Neural cell (in vitro differentiated cells): ENCODE results near the gene SND1. TPM values are rescaled to one million over a fixed set of nuclear protein-coding genes. Genes with fewer than 3 reads are reported as not detected.

ENCODE experiments used
- H2AFZ ChIP-seq: fragments of 200-600, 300-800 bp; sonication (generic), shearing (Covaris generic); 2 replicates; pipeline ENCODE4 v1.6.0; 2014; ENCODE audit warnings: low read depth, mild to moderate bottlenecking, antibody characterized with exemption, low read length, moderate library complexity
- H3F3A ChIP-seq: fragments of 200-600 bp; shearing (Covaris generic); 2 replicates; pipeline ENCODE4 v1.6.1; 2016; ENCODE audit warnings: mild to moderate bottlenecking, moderate library complexity, mixed read lengths, antibody characterized with exemption, low read length; ENCODE audit not compliant: insufficient read depth, poor library complexity, severe bottlenecking
- H3K27ac ChIP-seq: fragments of 200-600, 300-800 bp; sonication (generic), shearing (Covaris generic); 2 replicates; pipeline ENCODE4 v1.5.1; 2014; ENCODE audit warnings: mild to moderate bottlenecking, low read length, moderate library complexity
- H3K27me3 ChIP-seq: fragments of 300-800, 200-600 bp; sonication (generic), shearing (Covaris generic); 2 replicates; pipeline ENCODE4 v1.6.0; 2014; ENCODE audit warnings: mild to moderate bottlenecking, low read depth, low read length, moderate library complexity; ENCODE audit not compliant: insufficient read depth
- H3K36me3 ChIP-seq: fragments of 300-800, 200-600 bp; sonication (generic), shearing (Covaris generic); 2 replicates; pipeline ENCODE4 v1.5.1; 2014; ENCODE audit warnings: mild to moderate bottlenecking, antibody characterized with exemption, low read length, moderate library complexity; ENCODE audit not compliant: insufficient read depth
- H3K4me2 ChIP-seq: fragments of 300-800, 200-600 bp; sonication (generic), shearing (Covaris generic); 2 replicates; pipeline ENCODE4 v1.6.0; 2014; ENCODE audit warnings: mild to moderate bottlenecking, low read length
- H3K4me3 ChIP-seq: fragments of 300-800, 200-600 bp; sonication (generic), shearing (Covaris generic); 2 replicates; pipeline ENCODE4 v1.5.1; 2014; ENCODE audit warnings: mild to moderate bottlenecking, low read length, moderate library complexity
- H3K79me2 ChIP-seq: fragments of 200-600 bp; shearing (Covaris generic); replicated peaks from 2 replicates; pipeline ENCODE4 v1.6.0; 2014; ENCODE audit warnings: mild to moderate bottlenecking, low read length, moderate library complexity; ENCODE audit not compliant: insufficient read depth
- H3K9ac ChIP-seq: fragments of 300-800, 200-600 bp; sonication (generic), shearing (Covaris generic); 2 replicates; pipeline ENCODE4 v1.6.1; 2016; ENCODE audit warnings: mild to moderate bottlenecking, low read length, mixed read lengths
- H3K9me2 ChIP-seq: fragments of 200-600 bp; shearing (Covaris generic); 2 replicates; pipeline ENCODE4 v1.6.1; 2016; ENCODE audit warnings: mild to moderate bottlenecking, low read length, mixed read lengths; ENCODE audit not compliant: insufficient read depth
- H3K9me3 ChIP-seq: fragments of 200-600, 300-800 bp; sonication (generic), shearing (Covaris generic); 2 replicates; pipeline ENCODE4 v1.6.1; 2016; ENCODE audit warnings: mild to moderate bottlenecking, mixed run types, low read length, moderate library complexity, mixed read lengths
- H4K20me1 ChIP-seq: fragments of 200-600 bp; shearing (Covaris generic); 2 replicates; pipeline ENCODE4 v1.6.1; 2016; ENCODE audit warnings: mild to moderate bottlenecking, mixed run types; ENCODE audit not compliant: insufficient read depth
- EP300 ChIP-seq: fragments of 450-650 bp; conservative IDR thresholded peaks from 2 replicates; pipeline ENCODE4 v1.6.1; 2014; ENCODE audit warnings: antibody characterized with exemption, mild to moderate bottlenecking, moderate library complexity; ENCODE audit not compliant: poor library complexity, severe bottlenecking
- EZH2 ChIP-seq: fragments of 200-600, 300-800 bp; shearing (Covaris generic), sonication (generic); IDR thresholded peaks from 2 replicates; pipeline ENCODE4 v1.6.1; 2014; ENCODE audit warnings: antibody characterized with exemption, low read length, borderline replicate concordance, mild to moderate bottlenecking; ENCODE audit not compliant: insufficient read depth, poor library complexity, severe bottlenecking
- MXI1 ChIP-seq: fragments of 450-650 bp; conservative IDR thresholded peaks from 2 replicates; pipeline ENCODE4 v1.6.1; 2014; ENCODE audit warnings: antibody characterized with exemption, mild to moderate bottlenecking; ENCODE audit not compliant: poor library complexity, severe bottlenecking
- POLR2AphosphoS5 ChIP-seq: IDR thresholded peaks from 2 replicates; pipeline ENCODE4 v1.6.1; 2012
- RAD21 ChIP-seq: fragments of 450-650 bp; conservative IDR thresholded peaks from 2 replicates; pipeline ENCODE4 v1.6.1; 2014; ENCODE audit warnings: antibody characterized with exemption, mild to moderate bottlenecking, moderate library complexity
- SMC3 ChIP-seq: fragments of 450-650 bp; conservative IDR thresholded peaks from 2 replicates; pipeline ENCODE4 v1.6.1; 2014; ENCODE audit warnings: antibody characterized with exemption, mild to moderate bottlenecking, moderate library complexity; ENCODE audit not compliant: poor library complexity
- TAF1 ChIP-seq: IDR thresholded peaks from 2 replicates; pipeline ENCODE4 v1.6.1; 2012; ENCODE audit warnings: low read depth
- polyA plus RNA-seq: library from polyadenylated mRNA; depleted of rRNA; stranded (reverse); fragments of >200 nt; gene quantifications from 2 replicates; pipeline ENCODE4 v1.2.3, GENCODE V29; 2014
- TF ChIP-seq, protein P1 (sequence below): IDR thresholded peaks from 2 replicates; pipeline ENCODE4 v1.6.1; 2012; ENCODE audit warnings: borderline replicate concordance
- TF ChIP-seq, protein P2 (sequence below): fragments of 450-650 bp; IDR thresholded peaks from 2 replicates; pipeline ENCODE4 v1.5.1; 2014; ENCODE audit warnings: antibody characterized with exemption, mild to moderate bottlenecking, moderate library complexity; ENCODE audit not compliant: poor library complexity, severe bottlenecking

SND1 gene
- polyA plus RNA-seq, 1 donor from 2014 or later: 37.4 TPM

DNA sequence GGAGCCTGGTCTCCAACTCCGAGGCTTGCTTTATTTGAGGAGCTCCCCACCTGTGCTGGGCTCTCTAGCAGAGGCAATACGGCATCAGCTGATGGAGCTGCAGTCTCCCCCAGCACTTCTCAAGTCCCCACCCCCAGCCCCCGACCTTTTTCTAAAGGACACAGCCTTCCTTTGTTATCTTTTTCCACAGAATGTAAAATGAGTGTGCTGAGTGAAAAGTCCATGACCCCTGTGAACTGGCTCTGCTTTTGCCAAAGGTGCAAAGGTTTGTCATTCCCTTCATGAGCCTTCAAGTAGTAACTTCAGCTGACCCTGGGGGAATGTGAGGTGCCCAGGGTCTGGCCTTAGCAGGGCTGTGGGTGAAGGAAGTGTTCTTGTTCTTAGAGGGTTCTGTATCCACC, 353.8 kb downstream of the SND1 start:
- Histone ChIP-seq H3K79me2 (no peaks in the 10 kb centered on the region), H3K9me3 (no peaks in the 10 kb centered on the region), H3K27me3 (no peaks in the 10 kb centered on the region), H3K9ac (no peak overlapping the region), H3K27ac (no peak overlapping the region), H3K36me3 (peaks cover 9% of the 10 kb centered on the region), H3K9me2 (no peaks in the 10 kb centered on the region), H4K20me1 (no peaks in the 10 kb centered on the region), H3F3A (no peaks in the 10 kb centered on the region), H3K4me2 (no peak overlapping the region), H2AFZ (no peak overlapping the region), H3K4me3 (no peak overlapping the region)
- TF ChIP-seq POLR2AphosphoS5 (no peak), EP300 (no peak), SMC3 (no peak), EZH2 (no peak), MXI1 (no peak), RAD21 (no peak), TAF1 (no peak)
- TF ChIP-seq, protein P1, sequence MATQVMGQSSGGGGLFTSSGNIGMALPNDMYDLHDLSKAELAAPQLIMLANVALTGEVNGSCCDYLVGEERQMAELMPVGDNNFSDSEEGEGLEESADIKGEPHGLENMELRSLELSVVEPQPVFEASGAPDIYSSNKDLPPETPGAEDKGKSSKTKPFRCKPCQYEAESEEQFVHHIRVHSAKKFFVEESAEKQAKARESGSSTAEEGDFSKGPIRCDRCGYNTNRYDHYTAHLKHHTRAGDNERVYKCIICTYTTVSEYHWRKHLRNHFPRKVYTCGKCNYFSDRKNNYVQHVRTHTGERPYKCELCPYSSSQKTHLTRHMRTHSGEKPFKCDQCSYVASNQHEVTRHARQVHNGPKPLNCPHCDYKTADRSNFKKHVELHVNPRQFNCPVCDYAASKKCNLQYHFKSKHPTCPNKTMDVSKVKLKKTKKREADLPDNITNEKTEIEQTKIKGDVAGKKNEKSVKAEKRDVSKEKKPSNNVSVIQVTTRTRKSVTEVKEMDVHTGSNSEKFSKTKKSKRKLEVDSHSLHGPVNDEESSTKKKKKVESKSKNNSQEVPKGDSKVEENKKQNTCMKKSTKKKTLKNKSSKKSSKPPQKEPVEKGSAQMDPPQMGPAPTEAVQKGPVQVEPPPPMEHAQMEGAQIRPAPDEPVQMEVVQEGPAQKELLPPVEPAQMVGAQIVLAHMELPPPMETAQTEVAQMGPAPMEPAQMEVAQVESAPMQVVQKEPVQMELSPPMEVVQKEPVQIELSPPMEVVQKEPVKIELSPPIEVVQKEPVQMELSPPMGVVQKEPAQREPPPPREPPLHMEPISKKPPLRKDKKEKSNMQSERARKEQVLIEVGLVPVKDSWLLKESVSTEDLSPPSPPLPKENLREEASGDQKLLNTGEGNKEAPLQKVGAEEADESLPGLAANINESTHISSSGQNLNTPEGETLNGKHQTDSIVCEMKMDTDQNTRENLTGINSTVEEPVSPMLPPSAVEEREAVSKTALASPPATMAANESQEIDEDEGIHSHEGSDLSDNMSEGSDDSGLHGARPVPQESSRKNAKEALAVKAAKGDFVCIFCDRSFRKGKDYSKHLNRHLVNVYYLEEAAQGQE: no peak
- TF ChIP-seq, protein P2, sequence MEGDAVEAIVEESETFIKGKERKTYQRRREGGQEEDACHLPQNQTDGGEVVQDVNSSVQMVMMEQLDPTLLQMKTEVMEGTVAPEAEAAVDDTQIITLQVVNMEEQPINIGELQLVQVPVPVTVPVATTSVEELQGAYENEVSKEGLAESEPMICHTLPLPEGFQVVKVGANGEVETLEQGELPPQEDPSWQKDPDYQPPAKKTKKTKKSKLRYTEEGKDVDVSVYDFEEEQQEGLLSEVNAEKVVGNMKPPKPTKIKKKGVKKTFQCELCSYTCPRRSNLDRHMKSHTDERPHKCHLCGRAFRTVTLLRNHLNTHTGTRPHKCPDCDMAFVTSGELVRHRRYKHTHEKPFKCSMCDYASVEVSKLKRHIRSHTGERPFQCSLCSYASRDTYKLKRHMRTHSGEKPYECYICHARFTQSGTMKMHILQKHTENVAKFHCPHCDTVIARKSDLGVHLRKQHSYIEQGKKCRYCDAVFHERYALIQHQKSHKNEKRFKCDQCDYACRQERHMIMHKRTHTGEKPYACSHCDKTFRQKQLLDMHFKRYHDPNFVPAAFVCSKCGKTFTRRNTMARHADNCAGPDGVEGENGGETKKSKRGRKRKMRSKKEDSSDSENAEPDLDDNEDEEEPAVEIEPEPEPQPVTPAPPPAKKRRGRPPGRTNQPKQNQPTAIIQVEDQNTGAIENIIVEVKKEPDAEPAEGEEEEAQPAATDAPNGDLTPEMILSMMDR: no peak

DNA sequence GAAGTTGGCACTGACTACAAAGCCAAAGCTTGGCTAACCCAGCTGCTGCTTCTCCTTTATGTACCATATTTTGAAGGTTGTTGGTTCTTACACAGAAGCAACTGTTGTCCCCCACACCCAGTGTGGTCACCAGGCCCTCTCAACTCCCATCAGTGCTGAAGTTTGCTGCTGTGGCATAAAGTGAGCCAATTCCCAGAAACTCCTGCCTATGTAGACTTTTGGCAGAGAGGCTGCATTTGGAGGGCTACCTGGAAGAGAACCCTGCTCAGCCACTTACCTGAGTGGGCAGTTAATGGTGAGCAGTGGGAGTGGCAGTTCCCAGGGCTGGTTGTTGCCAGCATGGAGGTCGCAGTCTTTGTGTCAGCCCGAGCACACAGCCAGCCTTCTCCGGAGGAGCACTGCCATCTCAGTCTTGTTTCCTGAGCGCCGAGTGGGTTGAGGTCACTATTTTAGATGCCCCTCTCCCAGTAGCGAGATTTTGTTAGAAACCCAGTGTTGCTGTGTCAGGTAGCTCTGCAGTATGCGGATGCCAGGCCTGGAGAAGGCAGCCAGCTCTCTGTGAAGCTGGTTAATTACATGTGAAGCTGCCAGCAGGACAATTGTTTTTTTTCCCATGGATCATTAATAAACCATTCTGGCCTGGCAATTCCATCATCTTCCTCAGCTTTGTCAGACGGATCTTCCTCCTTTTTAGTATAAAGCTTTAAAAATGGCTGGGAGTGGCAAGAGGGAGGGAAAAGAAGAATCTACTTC, 354.7 kb downstream of the SND1 start:
- TF ChIP-seq SMC3 (no peak), EP300 (no peak), POLR2AphosphoS5 (no peak), EZH2 (no peak), MXI1 (no peak), RAD21 (no peak), TAF1 (no peak)
- TF ChIP-seq, protein P2: no peak
- TF ChIP-seq, protein P1: no peak
- H2AFZ ChIP-seq: no peak overlapping the region
- H3K9me2 ChIP-seq: no peaks in the 10 kb centered on the region
- no peak overlapping the region for H3K4me3 ChIP-seq
- H3F3A ChIP-seq: no peaks in the 10 kb centered on the region
- H3K9ac ChIP-seq: no peak overlapping the region
- no peak overlapping the region for H3K27ac ChIP-seq
- no peaks in the 10 kb centered on the region for H4K20me1 ChIP-seq
- no peaks in the 10 kb centered on the region for H3K9me3 ChIP-seq
- H3K36me3 ChIP-seq: peaks cover 9% of the 10 kb centered on the region
- no peaks in the 10 kb centered on the region for H3K79me2 ChIP-seq
- no peak overlapping the region for H3K4me2 ChIP-seq
- no peaks in the 10 kb centered on the region for H3K27me3 ChIP-seq
